ENCODE results near the gene SHISA4.
"Not testable (repeated sequence)": the region's sequence is repeated elsewhere in the genome, so short reads cannot be mapped to it uniquely, and the experiment has no call there.

Gene SHISA4

GRCh38 chr1:201850053-201850397 lies 38.7 kb upstream of the SHISA4 start (continued):
- no peak for TF ChIP-seq HIC1 (tag by site-specific recombination; IDR thresholded peaks at IDR 0.05)
- TF ChIP-seq AEBP2 (tag by site-specific recombination; IDR thresholded peaks at IDR 0.05; ENCODE audit: borderline replicate concordance) = no peak

- H3K9me3 ChIP-seq (ENCODE audit: control insufficient read depth, insufficient read depth, low read depth, low read length) = no peaks in the 10 kb centered on the region
- CTCF ChIA-PET = interaction anchor here (0.7 to 4.7 kb wide), 3 partner anchors 17 to 404 kb away, joined by 3 to 36 read pairs (median 3); partner anchors contain the start of gene IPO9
- no peak overlapping the region for H3K27ac ChIP-seq (ENCODE audit: extremely low read depth, low read depth, low read length)
- POLR2A ChIA-PET = no interaction called here
- no peak overlapping the region for H3K4me3 ChIP-seq (ENCODE audit: low read depth, low read length)
- TF ChIP-seq MZF1 (tag by site-specific recombination; IDR thresholded peaks at IDR 0.05; ENCODE audit: borderline replicate concordance) (no peak), SCRT2 (tag by site-specific recombination; IDR thresholded peaks at IDR 0.05) (peak; percentile 86), SCRT1 (tag by site-specific recombination; IDR thresholded peaks at IDR 0.05; ENCODE audit: borderline replicate concordance) (peak; percentile 72; the same call in 1 of the 2 replicates)
- peaks cover 71 to 98% of the 10 kb centered on the region in 2 experiments for H3K36me3 ChIP-seq (ENCODE audit: control insufficient read depth in 2 of 2, insufficient read depth in 1 of 2, low read length in 2 of 2)
- peaks cover 5% of the 10 kb centered on the region; the same call in 1 of the 2 replicates for H3K4me1 ChIP-seq (ENCODE audit: control insufficient read depth, insufficient read depth, low read length)
Observed at GRCh38 chr1:201851949-201852348, 36.7 kb upstream of the SHISA4 start.

- H3K4me3 ChIP-seq (ENCODE audit: low read depth, low read length); H3K27ac ChIP-seq (ENCODE audit: extremely low read depth, low read depth, low read length); H3K4me1 ChIP-seq (ENCODE audit: control insufficient read depth, insufficient read depth, low read length); POLR2A ChIA-PET; H3K9me3 ChIP-seq (ENCODE audit: control insufficient read depth, insufficient read depth, low read depth, low read length): not testable (repeated sequence)
- TF ChIP-seq ZNF121 (tag by site-specific recombination; IDR thresholded peaks at IDR 0.05) = peak; percentile 88
- CTCF ChIA-PET = interaction anchor here (0.6 to 1.2 kb wide), 2 partner anchors 13 to 64 kb away, joined by 3 read pairs; no protein-coding TSS in a partner anchor
- H3K36me3 ChIP-seq (ENCODE audit: control insufficient read depth in 2 of 2, insufficient read depth in 1 of 2, low read length in 2 of 2) = peaks cover 69 to 98% of the 10 kb centered on the region in 2 experiments
Observed at GRCh38 chr1:201856722-201857121, 32.0 kb upstream of the SHISA4 start.

- Histone ChIP-seq H3K4me3 (ENCODE audit: low read depth, low read length) (no peak overlapping the region), H3K9me3 (ENCODE audit: control insufficient read depth, insufficient read depth, low read depth, low read length) (no peaks in the 10 kb centered on the region), H3K36me3 (ENCODE audit: control insufficient read depth in 2 of 2, insufficient read depth in 1 of 2, low read length in 2 of 2) (peaks cover 52 to 94% of the 10 kb centered on the region in 2 experiments), H3K4me1 (ENCODE audit: control insufficient read depth, insufficient read depth, low read length) (no peaks in the 10 kb centered on the region), H3K27ac (ENCODE audit: extremely low read depth, low read depth, low read length) (no peak overlapping the region)
- CTCF ChIA-PET = interaction anchor here (0.7 to 1.1 kb wide), 2 partner anchors 9 to 34 kb away, joined by 3 to 4 read pairs; no protein-coding TSS in a partner anchor
- POLR2A ChIA-PET = no interaction called here
- TF ChIP-seq ZSCAN18 (tag by site-specific recombination; IDR thresholded peaks at IDR 0.05) (no peak), ZNF692 (tag by site-specific recombination; IDR thresholded peaks at IDR 0.05) (no peak), HOXA7 (CRISPR knock-in tag; IDR thresholded peaks at IDR 0.05; ENCODE audit: borderline replicate concordance) (no peak), ZNF660 (tag by site-specific recombination; IDR thresholded peaks at IDR 0.05) (no peak), SETDB1 (IDR thresholded peaks at IDR 0.05; ENCODE audit: insufficient read length, low read length) (no peak), ZNF639 (tag by site-specific recombination; IDR thresholded peaks at IDR 0.05) (no peak), ZNF610 (tag by site-specific recombination; IDR thresholded peaks at IDR 0.05; ENCODE audit: borderline replicate concordance) (no peak), ZNF501 (tag by site-specific recombination; IDR thresholded peaks at IDR 0.05) (no peak), ZBTB44 (tag by site-specific recombination; IDR thresholded peaks at IDR 0.05) (no peak), SP3 (tag by site-specific recombination; IDR thresholded peaks at IDR 0.05) (no peak), KLF8 (tag by site-specific recombination; IDR thresholded peaks at IDR 0.05) (no peak), ZNF510 (tag by site-specific recombination; IDR thresholded peaks at IDR 0.05; ENCODE audit: insufficient replicate concordance) (no peak), TCF7L2 (IDR thresholded peaks at IDR 0.05; ENCODE audit: borderline replicate concordance, low read depth, low read length) (no peak), ZNF248 (tag by site-specific recombination; IDR thresholded peaks at IDR 0.05) (no peak)
Observed at GRCh38 chr1:201859424-201859823, 29.3 kb upstream of the SHISA4 start.

Measured in HEK293 (cell line).